GM19239 (cell line): Measurements from ENCODE around the gene TFEC.

Experiments
- DNase-seq: peaks from one replicate; pipeline ENCODE4 v3.0.0; 2011; ENCODE audit warnings: low spot score; ENCODE audit not compliant: insufficient read length
- FAIRE-seq: peaks from 2 replicates; lab custom pipeline; 2011; peaks lifted over from hg19 to GRCh38; lab: Jason Lieb, UNC

The TFEC gene

DNA sequence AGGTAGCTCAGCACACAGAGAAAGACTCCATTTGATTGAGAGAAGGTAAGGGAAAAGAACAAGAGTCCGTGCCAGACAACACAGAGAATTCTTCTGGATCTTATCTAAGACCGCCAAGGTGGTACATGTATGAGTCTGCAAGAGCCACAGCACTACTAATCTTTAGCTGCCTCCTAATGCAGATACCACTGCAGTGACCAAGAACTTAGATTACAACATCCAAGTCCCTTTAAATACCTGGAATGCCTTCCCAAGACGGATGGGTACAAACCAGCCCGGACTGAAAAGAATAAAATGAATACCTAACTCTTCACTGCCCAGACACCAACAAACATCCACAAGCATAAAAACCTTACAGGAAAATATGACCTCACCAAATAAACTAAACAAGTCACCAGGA is 33.3 kb downstream of the TFEC start:
- DNase-seq (no peak), FAIRE-seq (no peak)

DNA sequence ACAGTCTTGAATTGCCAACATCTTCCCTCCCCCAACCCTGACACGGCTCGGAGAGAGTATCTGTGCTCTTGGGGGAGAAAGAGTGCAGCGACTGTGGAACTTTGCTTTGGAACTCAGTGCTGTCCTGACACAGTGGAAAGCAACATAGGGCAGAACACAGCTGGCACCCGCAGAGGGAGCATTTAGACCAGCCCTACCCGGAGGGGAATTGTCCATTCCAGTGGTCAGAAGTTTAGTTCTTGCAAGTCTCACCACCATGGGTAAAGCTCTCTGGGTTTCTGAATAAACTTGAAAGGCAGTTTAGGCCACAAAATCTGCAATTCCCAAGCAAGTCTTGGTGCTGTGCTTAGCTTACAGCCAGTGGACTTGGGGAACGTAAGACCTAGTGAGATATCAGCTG is 34.9 kb downstream of the TFEC start:
- no peak for DNase-seq
- no peak for FAIRE-seq

DNA sequence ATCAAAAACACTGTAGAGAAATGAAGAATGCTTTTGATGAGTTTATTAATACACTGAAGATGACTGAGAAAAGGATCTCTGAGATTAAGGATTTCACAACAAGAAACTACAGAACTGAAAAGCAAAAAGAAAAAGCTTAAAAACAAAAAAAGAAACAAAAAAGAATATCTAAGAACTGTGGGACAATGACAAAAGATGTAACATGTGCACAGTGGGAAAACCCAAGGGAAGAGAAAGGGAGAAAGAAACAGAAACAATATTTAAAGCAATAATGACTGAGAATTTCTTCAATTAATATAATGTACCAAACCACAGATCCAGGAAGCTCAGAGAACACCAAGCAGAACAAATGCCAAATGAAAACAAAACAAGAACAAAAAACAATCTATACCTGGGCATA is 42.2 kb downstream of the TFEC start:
- DNase-seq: no peak
- FAIRE-seq: no peak

GRCh38 chr7:115987486-115987885 is 43.1 kb downstream of the TFEC start:
- no peak for DNase-seq
- no peak for FAIRE-seq

- DNase-seq (no peak), FAIRE-seq (no peak)
These were observed 46.5 kb downstream of the TFEC start for GRCh38 chr7:115984105-115984504.

DNA sequence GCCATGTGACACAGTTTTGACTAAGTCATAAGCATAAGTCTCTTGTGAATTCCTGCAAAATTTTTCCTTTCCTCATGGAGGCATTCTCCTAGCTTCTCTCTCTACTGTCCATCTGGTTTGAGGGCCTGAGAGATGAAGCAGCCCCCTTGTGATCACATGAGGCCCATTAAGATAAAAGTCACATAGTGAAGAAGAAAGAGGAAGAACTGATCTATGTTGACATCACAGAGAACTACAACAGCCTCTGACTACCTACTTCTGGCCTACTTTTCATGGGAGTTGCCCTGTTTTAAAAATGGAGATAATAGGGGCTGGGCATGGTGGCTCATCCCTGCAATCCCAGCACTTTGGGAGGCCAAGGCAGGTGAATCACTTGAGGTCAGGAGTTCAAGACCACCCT is 50.4 kb downstream of the TFEC start:
- no peak for DNase-seq
- no peak for FAIRE-seq

- no peak for FAIRE-seq
These were observed 53.9 kb downstream of the TFEC start for GRCh38 chr7:115976651-115977050.

GRCh38 chr7:115975766-115976165 is 54.8 kb downstream of the TFEC start:
- no peak for DNase-seq
- no peak for FAIRE-seq

More at GRCh38 chr7:115976651-115977050, 53.9 kb downstream of the TFEC start:
- DNase-seq: no peak

DNA sequence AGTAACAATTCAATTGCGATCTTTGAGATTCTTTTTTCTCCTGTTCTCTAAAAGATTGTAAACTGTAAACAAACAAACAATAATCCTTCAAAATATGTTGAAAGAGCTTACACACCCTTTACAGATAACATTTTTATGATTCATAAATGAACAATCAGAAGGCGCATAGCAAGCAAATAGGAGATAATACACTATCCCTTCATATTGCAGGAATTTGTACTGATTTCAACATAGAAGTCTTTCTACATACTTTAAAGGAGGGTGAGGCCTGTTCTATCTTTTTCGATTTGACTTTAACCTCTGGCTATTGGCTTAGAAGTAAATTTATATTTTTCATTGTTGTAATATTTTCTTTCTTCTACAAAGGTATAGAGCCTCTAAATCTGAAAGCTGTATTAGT is 57.2 kb downstream of the TFEC start:
- DNase-seq (no peak), FAIRE-seq (no peak)

- DNase-seq: no peak
- no peak for FAIRE-seq
These were observed 59.1 kb downstream of the TFEC start for GRCh38 chr7:115971506-115971905.

GRCh38 chr7:115968596-115968995 is 62.0 kb downstream of the TFEC start:
- FAIRE-seq: no peak
- DNase-seq: no peak

DNA sequence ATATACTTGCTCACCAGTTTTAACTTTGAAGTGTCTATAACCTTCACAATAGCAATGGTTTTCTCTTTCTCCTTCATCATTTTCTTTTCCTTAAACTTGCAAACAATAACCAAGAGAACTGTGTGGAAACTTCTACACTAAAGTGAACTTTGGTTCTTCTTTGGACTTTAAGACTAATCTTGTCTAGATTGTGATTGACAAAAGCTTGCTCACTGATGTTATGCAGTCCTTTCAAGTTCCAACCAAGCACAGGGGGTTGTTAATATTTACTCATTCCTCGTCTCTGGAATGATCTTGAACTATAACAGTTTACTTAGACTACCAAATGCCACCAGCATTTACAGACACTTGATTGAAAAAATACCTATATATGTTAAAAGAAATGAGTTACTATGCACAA is 62.4 kb downstream of the TFEC start:
- no peak for FAIRE-seq

GRCh38 chr7:115965796-115966475 is 64.6 kb downstream of the TFEC start:
- no peak for FAIRE-seq
- no peak for DNase-seq

More for the DNA sequence above, 62.4 kb downstream of the TFEC start:
- no peak for DNase-seq

DNA sequence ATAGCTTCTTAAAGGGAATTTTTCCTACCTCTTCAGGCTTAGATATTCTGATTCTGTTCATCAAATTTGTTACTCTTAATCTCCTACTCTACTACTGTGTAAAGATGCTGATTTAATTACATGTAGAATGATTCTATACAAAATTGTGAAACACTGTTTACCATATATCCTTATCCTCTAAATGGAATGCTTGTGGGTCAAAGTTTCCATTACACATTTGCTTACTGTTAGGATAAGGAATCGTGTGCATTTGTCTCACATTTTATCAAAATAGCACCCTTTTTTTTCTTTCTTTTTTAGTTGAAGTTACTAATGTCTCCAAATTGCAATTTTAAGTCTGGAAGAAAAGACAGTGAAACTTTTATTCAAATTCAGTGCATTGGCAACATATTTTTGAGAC is 65.3 kb downstream of the TFEC start:
- DNase-seq: no peak
- no peak for FAIRE-seq

GRCh38 chr7:115964799-115965198 is 65.8 kb downstream of the TFEC start:
- DNase-seq: no peak
- no peak for FAIRE-seq

- no peak for DNase-seq
These were observed 68.2 kb downstream of the TFEC start for GRCh38 chr7:115962340-115962739.

DNA sequence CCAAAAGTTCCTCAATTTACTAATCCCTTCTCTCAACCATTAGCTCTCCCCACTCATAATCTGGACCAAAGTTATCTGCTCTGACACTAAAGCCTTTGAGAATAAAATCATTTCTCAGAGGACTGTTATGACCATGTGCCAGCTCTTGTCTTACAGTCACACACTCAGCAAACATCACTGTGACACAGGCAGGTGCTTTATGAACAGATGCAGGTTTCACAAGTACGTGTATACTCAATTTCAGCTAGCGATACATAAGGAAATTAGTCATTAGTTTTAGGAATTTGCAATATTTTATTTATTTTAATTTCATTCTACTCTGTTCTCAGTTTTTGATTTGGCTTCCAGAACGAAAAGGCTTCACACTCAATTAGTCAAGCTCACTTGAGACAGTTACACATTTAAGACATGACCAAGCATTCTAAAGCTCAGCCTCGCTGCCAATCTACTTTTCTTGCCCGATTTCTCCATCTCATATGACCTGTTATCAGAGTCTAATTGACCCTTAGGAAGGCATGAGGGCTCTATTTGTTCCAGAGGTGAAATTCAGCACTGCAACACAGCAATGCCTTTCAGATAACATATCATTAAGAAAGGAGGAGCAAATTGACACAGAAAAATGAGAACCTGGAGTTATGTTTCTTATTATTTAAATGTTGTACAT is 76.8 kb downstream of the TFEC start:
- FAIRE-seq (no peak), DNase-seq (no peak)

More at GRCh38 chr7:115962340-115962739, 68.2 kb downstream of the TFEC start:
- FAIRE-seq: no peak

- DNase-seq (no peak), FAIRE-seq (no peak)
These were observed 77.7 kb downstream of the TFEC start for GRCh38 chr7:115952832-115953231.

GRCh38 chr7:115951547-115951946 is 79.0 kb downstream of the TFEC start:
- DNase-seq: no peak
- no peak for FAIRE-seq

GRCh38 chr7:115941703-115942268 is 88.8 kb downstream of the TFEC start:
- DNase-seq (no peak), FAIRE-seq (no peak)

GRCh38 chr7:115940460-115941060 is 90.0 kb downstream of the TFEC start:
- FAIRE-seq: no peak
- no peak for DNase-seq
